SHP77 (cell line): ENCODE data around the gene SERPINB2.
"Not testable (repeated sequence)": the region's sequence is repeated elsewhere in the genome, so short reads cannot be mapped to it uniquely, and the experiment has no call there.

ENCODE experiments used
- DNase-seq, 2 experiments: peaks; one replicate each; lab custom pipeline; 2025; lab: John Stamatoyannopoulos, UW

Gene SERPINB2

DNA sequence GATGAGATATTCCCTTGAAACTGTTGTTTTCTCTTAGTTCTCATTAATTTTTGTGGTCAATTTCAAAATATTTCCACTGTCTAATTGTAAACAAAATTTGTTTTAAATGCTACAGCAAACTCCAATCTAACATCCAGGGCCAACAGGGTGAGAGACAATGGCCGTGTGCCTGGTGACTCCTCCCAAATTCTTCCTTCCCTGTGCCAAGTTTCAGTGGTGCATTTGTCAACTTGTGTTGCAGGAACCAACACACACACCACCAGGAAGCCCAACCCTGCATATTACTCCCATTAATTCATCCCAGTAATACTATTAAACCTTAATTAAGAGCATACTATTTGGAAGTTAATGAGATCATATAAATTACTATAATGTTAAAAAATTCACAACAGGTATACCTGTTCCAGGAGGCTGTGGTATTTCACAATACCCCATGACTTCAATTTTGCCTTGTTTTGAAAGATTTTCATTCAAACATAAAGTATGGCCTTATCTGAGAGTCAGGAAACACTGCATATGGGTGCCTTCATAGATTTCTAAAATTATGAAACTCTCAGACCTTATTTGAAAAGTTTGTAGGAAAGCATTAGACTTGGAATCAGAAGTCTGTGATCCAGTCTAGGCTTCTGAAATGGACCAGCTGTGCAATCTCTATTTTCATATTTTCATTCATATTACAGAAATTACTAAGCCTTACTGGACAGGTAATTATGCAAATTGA, 1.1 kb downstream of the SERPINB2 start:
- DNase-seq = no peak

DNA sequence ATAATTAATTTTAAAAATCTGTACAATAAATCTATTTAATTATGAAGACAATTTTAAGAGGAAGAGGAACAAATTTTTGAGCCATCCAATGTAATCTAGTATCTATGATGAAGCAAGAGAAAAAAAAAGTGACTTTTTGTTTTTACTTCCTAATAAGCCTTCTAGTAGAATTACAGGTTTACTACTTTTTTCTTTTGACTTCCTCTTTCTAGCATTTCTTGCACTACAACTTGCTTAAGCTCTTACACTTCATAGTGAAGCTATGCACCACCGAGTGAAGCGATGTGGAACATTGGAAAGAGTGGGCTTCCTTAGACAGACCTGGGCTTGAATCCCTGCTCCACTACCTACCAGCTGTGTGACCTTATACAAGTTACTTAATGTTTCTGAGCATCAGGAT, 2.1 kb downstream of the SERPINB2 start:
- no peak for DNase-seq

DNA sequence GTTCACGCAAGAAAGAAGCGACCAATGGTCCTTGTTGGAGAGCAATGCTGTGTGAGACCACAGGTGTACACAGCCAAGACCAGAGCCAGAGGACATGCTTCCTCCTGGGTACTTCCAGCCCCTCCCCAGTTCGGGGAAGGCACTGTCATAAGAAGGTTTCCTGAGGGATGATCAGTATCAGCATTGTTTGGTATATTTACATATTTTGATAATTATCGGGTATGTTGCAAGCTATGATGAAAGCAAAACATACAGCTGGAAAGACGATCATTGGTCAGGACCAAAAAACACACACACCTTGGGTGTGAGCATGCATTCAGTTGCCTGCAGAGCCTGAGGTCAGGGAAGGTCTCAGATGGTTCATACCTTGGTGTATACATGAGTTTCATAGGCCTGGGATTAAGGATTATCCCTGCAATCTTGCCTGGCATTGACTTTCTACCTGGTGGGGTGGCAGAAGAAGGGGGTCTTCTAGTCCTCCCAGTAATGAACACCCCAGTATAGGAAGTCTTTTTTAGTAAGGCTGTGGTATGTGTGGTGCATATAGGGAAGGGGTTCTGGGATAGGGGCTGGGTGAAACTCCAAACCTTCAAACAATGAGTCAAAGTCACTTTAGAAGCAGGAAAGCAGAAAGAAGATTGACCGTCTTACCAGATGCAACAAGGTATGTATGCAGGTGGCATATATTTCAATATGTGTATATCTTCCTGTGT, 2.9 kb downstream of the SERPINB2 start:
- DNase-seq = no peak

DNA sequence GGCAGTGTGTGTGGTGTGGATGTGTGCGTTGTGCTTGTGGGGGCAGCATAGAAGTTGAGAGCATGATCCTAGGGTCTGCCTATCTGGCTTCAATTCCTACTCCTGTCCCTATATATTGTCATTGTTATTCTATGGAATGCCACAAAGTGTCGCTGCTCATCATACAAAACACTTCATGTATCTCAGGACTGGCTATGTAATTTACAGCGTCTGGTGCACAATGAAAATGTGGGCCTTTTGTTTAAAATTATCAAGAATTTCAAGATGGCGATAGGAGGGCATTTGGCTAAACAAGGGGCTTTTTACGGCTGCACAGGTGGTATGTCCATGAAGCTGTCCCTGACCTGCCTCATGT, 3.4 kb downstream of the SERPINB2 start:
- peak; percentile 37 to 38 for DNase-seq

DNA sequence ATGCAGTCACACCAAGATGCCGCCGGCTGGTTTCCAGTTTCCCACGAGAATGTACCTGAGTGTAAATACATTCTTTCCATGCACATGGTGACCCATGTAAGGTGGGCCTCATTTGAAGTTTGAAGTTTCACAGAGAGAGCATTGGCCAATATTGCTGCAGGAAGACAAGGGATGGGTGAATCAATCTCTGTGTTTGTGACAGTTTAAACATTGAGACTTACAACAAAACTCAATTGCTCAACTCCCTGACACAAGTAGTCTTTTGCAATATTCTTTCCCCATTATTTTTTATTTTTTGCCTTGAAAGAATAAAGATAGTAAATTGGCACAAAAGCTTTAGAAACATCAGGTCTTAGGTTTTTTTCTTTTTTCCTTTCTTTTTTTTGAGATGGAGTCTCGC, 5.1 kb downstream of the SERPINB2 start:
- DNase-seq = no peak

DNA sequence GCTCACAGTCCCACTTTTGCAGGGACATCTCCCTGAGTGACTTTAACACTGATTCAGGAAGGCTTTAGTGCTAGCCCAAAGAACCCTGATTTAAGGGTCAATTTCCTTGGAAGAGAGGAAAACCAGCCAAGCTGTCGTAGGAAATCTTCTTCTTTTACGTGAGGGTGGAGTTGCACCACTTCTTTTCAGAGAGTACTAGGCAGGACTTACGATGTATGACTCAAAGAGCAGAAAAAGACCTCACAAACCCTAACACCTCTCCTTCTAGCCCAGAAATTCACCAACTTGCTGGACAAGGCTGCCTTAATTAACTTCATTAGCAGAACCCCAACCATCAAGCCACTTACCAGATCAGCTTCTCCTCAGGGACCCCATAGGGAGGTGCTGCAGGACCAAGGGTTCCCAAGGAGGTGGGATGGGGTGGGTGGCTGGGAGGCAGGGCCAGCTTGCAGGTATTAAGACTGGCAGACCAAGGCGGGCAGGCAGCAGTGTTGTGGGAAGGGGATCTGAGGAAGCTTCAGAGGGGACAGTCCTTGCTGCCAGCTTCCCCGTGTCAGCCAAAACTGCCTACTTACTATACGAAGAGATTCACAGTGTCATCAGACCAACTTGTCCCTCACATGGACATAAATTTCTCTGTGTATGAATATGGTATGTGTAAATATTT, 6.7 kb downstream of the SERPINB2 start:
- DNase-seq = no peak

DNA sequence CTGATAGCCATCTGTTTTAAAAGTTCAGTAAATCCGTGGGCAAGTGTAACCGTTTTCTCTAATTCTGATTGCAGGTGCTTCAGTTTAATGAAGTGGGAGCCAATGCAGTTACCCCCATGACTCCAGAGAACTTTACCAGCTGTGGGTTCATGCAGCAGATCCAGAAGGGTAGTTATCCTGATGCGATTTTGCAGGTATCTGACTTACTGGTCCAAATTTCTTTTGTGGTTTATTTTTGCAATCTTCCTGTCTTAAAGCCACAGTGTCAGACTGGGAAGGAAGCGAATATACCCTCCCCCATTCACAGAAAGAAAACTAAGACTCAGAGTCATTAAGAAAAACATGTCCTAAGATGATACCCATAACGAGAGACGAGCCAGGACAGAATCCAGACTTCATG, 7.7 kb downstream of the SERPINB2 start:
- no peak for DNase-seq

DNA sequence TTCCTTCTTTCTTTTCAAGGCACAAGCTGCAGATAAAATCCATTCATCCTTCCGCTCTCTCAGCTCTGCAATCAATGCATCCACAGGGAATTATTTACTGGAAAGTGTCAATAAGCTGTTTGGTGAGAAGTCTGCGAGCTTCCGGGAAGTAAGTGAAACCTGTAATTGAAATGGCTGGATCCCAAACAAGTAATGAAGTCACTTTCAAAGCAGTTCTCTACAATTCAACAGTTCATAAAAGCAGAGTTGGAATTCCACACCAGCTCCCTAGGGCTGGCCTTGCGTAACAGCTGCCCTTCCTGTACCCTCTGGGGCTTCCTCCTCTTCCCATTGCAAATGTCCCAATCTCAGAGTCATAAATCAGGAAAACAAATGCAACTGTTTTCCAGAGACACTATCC, 9.6 kb downstream of the SERPINB2 start:
- DNase-seq = no peak

DNA sequence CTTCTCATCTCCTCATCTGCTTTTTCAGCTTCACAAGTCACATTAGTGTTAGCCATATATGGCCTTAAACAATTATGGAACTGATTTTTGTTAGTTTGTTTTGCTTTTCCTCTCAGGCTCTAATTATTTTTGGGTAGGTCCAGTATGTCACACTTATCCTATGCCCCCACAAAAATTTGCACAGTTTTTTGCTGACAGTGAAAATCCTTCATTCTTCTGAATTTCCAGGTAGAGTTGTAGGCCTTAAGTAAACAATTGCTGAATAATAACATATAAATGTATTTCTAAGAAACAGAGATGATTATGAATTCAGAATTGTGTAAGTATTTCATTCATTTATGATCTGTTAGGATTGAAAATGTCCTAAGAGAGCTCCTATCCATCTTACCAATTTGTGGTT, 11.7 kb downstream of the SERPINB2 start:
- DNase-seq = no peak

DNA sequence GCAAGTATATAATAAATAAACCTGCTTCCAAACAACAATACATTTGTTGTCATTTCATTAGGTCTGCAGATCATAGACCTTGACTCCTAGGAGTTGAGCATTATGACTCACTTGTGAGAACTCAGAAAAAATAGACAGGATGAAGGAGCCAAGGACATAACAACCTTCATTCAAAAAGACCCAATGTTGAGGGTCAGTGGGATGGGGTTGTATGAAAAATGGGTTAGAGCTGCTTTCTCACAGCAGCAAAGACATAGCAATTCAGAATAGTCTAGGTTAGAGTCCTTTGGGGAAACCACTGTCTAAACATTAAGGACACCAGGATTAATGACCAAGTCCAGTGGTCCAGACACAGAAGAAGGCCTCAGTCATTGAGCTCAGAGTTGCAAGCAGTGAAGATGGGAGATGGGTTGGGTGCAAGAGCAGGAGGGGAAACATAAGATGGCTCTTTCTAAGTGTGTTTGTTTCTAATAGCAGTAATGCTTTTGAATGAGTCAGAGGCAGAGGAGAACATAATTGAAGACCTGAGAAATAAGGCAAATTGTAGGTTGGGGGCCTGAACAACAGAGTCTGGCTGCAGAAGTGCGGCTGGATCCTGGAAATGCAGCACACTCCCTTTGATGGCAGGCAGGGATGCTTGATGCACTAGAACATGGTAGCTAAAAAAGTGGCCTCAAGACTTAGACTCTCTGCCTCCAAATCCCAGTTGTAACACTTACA, 16.5 kb downstream of the SERPINB2 start:
- no peak for DNase-seq

DNA sequence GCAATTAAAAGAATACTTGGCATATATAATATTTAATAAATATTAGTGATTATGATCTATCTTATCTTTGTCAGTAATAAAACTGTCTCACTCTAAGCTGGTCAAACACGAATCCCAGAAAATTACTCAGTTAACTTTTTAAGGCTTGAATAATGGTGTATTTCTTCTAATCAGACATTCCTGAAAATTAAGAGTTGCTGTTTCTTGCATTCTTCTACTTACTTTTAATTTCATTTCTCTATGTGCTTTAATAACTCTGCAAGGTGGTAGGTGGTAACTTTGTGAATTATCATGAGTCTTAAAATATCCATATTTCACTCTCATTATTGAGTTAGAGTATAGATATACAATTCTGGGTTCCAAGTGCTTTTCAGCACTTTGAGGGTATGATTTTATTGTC, 17.2 kb downstream of the SERPINB2 start:
- DNase-seq = no peak

DNA sequence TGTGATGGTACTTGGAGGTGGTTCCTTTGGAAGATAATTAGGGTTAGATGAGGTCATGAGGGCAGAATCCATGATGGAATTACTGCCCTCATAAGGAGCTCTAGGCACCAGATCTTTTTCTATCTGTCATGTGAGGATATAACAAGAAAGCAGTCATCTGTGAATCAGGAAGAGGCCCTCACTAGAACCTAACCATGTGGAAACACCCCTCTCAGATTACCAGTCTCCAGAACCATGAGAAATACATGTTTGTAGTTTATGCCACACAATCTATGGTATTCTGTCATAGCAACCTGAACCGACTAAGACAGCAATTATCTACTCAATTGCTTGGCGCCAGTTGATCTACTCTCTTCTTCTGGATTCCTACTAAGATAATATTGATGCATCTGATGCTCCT, 17.9 kb downstream of the SERPINB2 start:
- no peak for DNase-seq

DNA sequence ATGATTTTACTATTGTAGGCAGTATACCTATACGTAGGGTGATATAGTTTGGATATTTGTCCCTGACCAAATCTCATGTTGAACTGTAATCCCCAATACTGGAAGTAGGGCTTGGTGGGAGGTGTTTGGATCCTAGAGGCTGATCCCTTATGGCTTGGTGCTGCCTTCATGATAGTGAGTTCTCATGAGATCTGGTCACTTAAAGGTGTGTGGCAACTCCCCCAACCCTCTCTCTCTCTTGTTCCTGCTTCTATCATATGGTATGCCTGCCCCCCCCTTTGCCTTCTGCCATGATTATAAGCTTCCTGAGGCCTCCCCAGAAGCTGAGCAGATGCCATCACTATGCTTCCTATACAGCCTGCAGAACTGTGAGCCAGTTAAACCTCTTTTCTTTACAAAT, 18.6 kb downstream of the SERPINB2 start:
- no peak for DNase-seq

DNA sequence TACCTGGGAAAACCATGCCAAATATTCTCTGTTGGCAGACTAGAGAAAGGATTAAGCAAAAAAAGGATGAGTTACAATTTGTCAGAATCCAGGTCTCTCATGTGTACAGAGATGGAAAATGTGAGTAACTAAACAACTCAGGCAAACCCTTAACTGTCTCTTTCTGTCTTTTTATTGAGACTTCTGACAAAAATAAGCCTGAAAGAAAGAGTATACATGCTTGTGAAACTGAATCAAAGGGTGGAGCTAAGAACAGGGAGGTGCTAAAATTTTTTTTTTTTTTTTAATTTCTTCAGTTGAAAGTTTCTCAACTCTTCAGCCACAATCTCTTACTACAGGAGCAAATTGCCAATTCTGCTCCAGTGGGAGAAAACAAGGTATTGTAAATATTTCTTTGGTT, 20.2 kb downstream of the SERPINB2 start, which contains the start of gene SERPINB10:
Gene SERPINB10 (plus strand): TSS at position 295 of the 400 bp plus-strand sequence. CDS start 7,553 bp downstream, outside the sequence.
- no peak for DNase-seq

DNA sequence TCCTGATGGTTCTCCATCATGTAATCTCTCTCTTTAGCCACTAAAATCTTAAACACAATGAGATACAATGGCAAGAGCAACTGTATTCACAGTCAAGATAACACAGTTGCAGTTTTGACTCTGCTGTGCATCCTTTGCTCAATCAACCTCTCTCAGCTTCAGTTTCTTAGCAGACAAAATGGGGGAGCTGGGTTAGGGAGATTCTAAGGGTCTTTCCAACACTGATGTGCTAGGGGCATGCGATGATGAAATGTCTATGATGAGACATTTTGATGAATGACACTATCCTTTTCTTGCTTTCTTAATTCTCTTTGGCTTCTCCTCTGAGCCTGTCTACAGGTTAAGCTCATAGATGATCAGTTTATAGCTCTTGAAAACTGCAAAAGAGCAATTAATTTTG, 21.4 kb downstream of the SERPINB2 start:
- DNase-seq = no peak

DNA sequence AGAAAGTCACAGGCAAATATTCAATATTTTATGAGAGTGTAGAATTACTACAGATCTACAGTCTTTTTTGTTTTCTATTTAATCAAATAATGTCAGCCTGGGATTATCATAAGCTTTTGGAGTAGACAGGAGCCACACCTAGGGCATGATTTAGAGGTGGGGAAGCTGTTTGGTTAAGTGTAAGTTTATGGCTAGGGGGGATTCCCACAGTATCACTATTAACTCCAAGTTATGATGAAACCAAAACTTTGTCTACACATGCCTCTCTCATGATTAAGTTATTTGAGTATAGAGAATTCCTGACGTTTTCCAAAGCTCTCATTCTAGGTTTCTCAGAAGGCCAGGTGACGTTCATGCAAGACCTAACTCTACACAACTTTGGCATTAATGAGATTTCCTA, 22.4 kb downstream of the SERPINB2 start:
- no peak for DNase-seq

DNA sequence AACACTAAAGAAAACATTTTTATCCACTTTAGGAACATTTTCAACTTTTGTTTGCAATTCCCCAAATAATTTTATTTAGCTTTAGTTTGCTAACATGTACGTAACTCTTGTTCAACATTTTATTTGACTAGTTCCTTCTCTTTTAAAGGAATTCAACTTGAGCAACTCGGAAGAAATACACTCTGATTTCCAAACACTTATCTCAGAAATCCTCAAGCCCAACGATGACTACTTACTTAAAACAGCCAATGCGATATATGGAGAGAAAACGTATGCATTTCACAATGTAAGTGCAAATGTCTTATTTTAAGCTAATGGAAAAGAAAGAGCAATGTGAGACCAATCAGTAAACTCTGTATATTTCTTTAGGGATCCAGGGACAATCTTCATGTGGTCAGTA, 30.3 kb downstream of the SERPINB2 start:
- no peak for DNase-seq

DNA sequence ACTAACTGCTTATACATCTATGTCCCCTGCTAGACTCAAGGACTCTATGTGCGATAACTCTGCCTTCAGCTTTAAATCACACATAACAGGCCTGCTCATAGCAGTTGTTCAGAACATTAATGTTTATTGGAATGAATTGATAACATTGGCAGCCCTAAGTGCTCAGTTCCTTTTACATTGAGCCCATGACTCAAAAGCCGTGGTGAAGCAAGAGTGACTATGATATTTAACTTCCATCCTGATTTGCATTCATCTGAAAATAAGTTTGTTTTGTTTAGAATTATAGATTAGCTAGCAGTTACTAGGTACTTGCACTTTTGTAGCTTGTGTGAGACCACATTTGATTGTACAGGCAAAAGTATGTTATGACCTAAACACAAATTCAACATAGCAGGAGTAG, 34.5 kb downstream of the SERPINB2 start:
- no peak for DNase-seq

DNA sequence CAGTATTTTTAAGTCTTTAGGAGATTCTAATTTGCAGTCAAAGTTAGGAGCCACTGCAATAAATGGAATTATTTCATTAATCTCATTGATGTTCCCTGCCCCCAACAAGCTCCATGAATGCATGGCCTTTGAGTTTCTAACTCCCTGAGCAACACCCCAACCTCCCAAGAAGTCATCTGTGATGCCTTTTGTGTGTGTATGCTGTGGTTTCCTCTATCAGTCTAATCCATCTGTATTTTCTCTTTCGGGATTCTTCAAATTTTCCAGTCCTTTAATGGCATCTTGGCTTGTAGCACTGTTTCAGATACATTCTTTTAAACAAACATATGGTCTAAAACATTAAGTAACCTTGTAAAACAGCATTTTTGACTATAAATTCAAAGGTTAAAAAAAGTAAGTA, 37.0 kb downstream of the SERPINB2 start:
- no peak for DNase-seq

DNA sequence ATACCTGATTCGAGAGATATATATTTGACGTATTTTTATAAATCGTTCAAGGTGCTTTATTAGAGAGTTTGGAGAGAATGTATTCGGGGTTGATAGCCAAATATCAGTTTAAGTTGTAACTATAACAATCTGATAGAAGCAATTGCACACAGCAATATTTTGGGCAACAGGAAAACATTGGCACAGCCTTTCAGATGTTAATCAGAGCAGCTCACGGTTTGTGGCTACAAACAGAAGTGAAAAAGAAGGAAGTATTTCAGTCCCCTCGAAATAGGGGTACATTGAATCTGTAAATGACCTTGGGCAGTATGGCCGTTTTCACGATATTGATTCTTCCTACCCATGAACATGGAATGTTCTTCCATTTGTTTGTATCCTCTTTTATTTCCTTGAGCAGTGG, 40.8 kb downstream of the SERPINB2 start:
- DNase-seq = no peak

DNA sequence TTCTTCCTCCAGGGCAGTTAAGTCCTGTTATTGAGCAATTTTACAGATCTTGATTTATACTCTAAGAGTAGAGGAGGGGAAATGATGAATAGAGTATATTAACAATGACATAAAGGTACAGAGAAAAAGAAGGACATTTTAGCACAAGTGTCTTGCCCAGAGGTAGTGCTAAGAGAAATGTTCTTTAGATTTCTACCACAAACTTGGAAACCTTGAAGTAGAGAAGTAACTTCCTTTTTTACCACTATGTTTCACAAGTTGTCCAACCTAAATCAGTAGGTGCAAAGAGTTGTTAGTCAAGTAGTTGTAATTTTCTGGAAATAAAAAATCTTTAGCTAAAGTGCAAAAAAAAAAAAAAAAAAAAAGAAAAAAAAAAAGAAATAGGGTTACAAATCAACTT, 41.9 kb downstream of the SERPINB2 start:
- DNase-seq = not testable (repeated sequence)

DNA sequence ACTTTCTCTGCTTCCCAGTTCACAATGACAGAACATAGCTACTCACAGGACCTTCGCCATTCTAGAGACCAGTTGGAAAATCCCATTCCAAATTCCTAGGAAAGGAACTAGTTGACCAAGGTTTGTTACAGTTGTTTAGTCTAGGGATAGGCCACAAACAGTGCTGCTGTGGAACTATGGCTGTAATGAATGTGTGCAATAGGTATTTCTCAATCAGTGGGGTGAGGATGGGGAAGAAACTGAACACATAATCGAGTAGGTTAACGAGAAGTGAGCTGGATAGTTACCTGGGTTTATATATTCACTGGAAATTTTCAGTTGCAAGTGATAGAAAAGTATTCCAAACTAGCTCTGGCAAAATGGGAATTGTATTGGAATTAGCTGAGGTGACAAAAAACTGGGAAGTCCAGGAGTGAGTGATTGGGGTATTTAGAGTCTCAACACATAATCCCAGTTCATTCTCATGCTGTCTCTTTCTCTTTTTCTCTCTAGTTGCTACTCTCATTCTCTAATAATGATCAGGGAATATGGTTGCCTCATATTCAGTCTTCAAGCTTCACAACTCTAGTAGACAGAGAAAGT, 43.4 kb downstream of the SERPINB2 start:
- DNase-seq = no peak
